Kidney epithelial cell (primary cell): ENCODE measurements around the gene MYOM1. TPM values are rescaled to one million over a fixed set of nuclear protein-coding genes. Genes with fewer than 3 reads are reported as not detected.

Source experiments
- DNase-seq: peaks from one replicate; pipeline ENCODE4 v3.0.0-alpha.2; 2010; ENCODE audit warnings: low read depth
- H3K27me3 ChIP-seq: 2 replicates; pipeline ENCODE4 v1.6.0; 2011; ENCODE audit warnings: low read length; ENCODE audit not compliant: control insufficient read depth, insufficient read depth
- H3K36me3 ChIP-seq: 2 replicates; pipeline ENCODE4 v1.5.1; 2011; ENCODE audit warnings: low read length; ENCODE audit not compliant: control insufficient read depth, insufficient read depth
- H3K4me3 ChIP-seq: 2 replicates; pipeline ENCODE4 v1.5.1; 2011; ENCODE audit warnings: low read depth, mild to moderate bottlenecking, control low read depth, low read length
- CTCF ChIP-seq: IDR thresholded peaks from 2 replicates; pipeline ENCODE4 v1.5.1; 2011; ENCODE audit warnings: mild to moderate bottlenecking, moderate library complexity, low read length, control low read depth, inconsistent platforms; ENCODE audit not compliant: insufficient read depth, poor library complexity, severe bottlenecking
- total RNA-seq: library from RNA; depleted of rRNA; stranded (reverse); fragments of >200 nt; gene quantifications from 2 replicates; pipeline ENCODE4 v1.2.3, GENCODE V29; 2015

MYOM1 gene
- total RNA-seq, 1 donor from 2014 or later: 0.04 TPM

GRCh38 chr18:3213300-3214059 is 6.3 kb downstream of the MYOM1 start:
- Histone ChIP-seq H3K36me3 (no peaks in the 10 kb centered on the region), H3K27me3 (no peaks in the 10 kb centered on the region), H3K4me3 (no peak overlapping the region)
- no peak for TF ChIP-seq CTCF
- DNase-seq: no peak

GRCh38 chr18:3212657-3213056 is 7.1 kb downstream of the MYOM1 start:
- no peak overlapping the region for H3K4me3 ChIP-seq
- DNase-seq: no peak
- no peaks in the 10 kb centered on the region for H3K27me3 ChIP-seq
- TF ChIP-seq CTCF: no peak
- no peaks in the 10 kb centered on the region for H3K36me3 ChIP-seq

GRCh38 chr18:3211236-3211992 is 8.4 kb downstream of the MYOM1 start:
- Histone ChIP-seq H3K4me3 (no peak overlapping the region), H3K27me3 (no peaks in the 10 kb centered on the region), H3K36me3 (no peaks in the 10 kb centered on the region)
- DNase-seq: no peak
- no peak for TF ChIP-seq CTCF

- no peaks in the 10 kb centered on the region for H3K36me3 ChIP-seq
- no peaks in the 10 kb centered on the region for H3K27me3 ChIP-seq
- H3K4me3 ChIP-seq: no peak overlapping the region
- no peak for DNase-seq
- no peak for TF ChIP-seq CTCF
Observed at GRCh38 chr18:3209859-3210569, 9.8 kb downstream of the MYOM1 start.

GRCh38 chr18:3207565-3207964 is 12.2 kb downstream of the MYOM1 start:
- Histone ChIP-seq H3K36me3 (no peaks in the 10 kb centered on the region), H3K27me3 (no peaks in the 10 kb centered on the region), H3K4me3 (no peak overlapping the region)
- no peak for TF ChIP-seq CTCF
- peak; percentile 25 for DNase-seq
